Breast epithelium (tissue), 4 donors: ENCODE measurements around the gene SPTAN1. TPM values are rescaled to one million over a fixed set of nuclear protein-coding genes. Genes with fewer than 3 reads are reported as not detected.

Experiments used
- DNase-seq, 2 donors: peaks; one replicate each; pipeline ENCODE4 v3.0.0-alpha.2; 2019; ENCODE audit warnings: low spot score in 2 of 2
- H3K27ac ChIP-seq, 2 donors: fragments of 200-600 bp; sonication (generic) in 1 of 2; one replicate each; pipeline ENCODE4 v1.5.1; 2016 to 2019; ENCODE audit warnings: mild to moderate bottlenecking in 1 of 2
- H3K27me3 ChIP-seq, 2 donors: fragments of 200-600 bp; sonication (generic) in 1 of 2; one replicate each; pipeline versions ENCODE4 v1.5.1 to v1.6.0; 2017 to 2019; ENCODE audit warnings: control low read depth in 1 of 2, mild to moderate bottlenecking in 1 of 2
- H3K36me3 ChIP-seq: fragments of 200-600 bp; one replicate; pipeline ENCODE4 v1.5.1; 2019
- H3K4me1 ChIP-seq, 2 donors: fragments of 200-600 bp; sonication (generic); one replicate each; pipeline ENCODE4 v1.5.1; 2016 to 2019; ENCODE audit warnings: control low read depth in 1 of 2
- H3K4me3 ChIP-seq, 3 donors: fragments of 200-600 bp; sonication (generic); 1 replicate in 2 of 3; 2 replicates in 1 of 3; pipeline ENCODE4 v1.5.1; 2016 to 2019; ENCODE audit warnings: mild to moderate bottlenecking in 3 of 3, moderate library complexity in 2 of 3
- H3K9me3 ChIP-seq, 2 donors: fragments of 200-600 bp; sonication (generic) in 1 of 2; one replicate each; pipeline ENCODE4 v1.5.1; 2016 to 2019; ENCODE audit warnings: control low read depth in 1 of 2
- POLR2A ChIP-seq: fragments of 450-650 bp; IDR thresholded peaks from one replicate; pipeline ENCODE4 v1.6.1; 2016; ENCODE audit warnings: antibody characterized with exemption, mild to moderate bottlenecking, moderate library complexity
- POLR2AphosphoS5 ChIP-seq, 3 donors: sonication (generic); formaldehyde crosslinking; IDR thresholded peaks; one replicate each; pipeline ENCODE4 v1.6.1; 2017; ENCODE audit warnings: antibody characterized with exemption in 3 of 3
- intact Hi-C: fragments of 100-400 bp; cut with DNase I; formaldehyde crosslinking; loops from one replicate; pipeline ENCODE4 v1.15.1; 2023; ENCODE audit warnings: low total_unique reads
- total RNA-seq, 3 donors: library from RNA; depleted of rRNA; stranded (reverse); fragments of >200 nt; gene quantifications; one replicate each; pipeline ENCODE4 v1.1.0, GENCODE V29; 2016
- TF ChIP-seq, protein P1 (sequence below), 3 donors: fragments of 450-650 bp; IDR thresholded peaks; one replicate each; pipeline ENCODE4 v1.5.1; 2016 to 2017; ENCODE audit warnings: antibody characterized with exemption in 3 of 3, mild to moderate bottlenecking in 3 of 3, moderate library complexity in 3 of 3

Gene SPTAN1
- total RNA-seq, 3 donors from 2014 or later: 217 to 264 (median 254) TPM

GRCh38 chr9:128651798-128652197 lies 99.4 kb downstream of the SPTAN1 start:
- Histone ChIP-seq H3K4me3 (no peak overlapping the region), H3K9me3 (no peaks in the 10 kb centered on the region), H3K36me3 (no peaks in the 10 kb centered on the region), H3K4me1 (no peaks in the 10 kb centered on the region), H3K27me3 (no peaks in the 10 kb centered on the region), H3K27ac (no peak overlapping the region)
- DNase-seq: no peak
- TF ChIP-seq POLR2AphosphoS5 (IDR thresholded peaks at IDR 0.05): no peak
- TF ChIP-seq POLR2A: no peak
- TF ChIP-seq, protein P1, sequence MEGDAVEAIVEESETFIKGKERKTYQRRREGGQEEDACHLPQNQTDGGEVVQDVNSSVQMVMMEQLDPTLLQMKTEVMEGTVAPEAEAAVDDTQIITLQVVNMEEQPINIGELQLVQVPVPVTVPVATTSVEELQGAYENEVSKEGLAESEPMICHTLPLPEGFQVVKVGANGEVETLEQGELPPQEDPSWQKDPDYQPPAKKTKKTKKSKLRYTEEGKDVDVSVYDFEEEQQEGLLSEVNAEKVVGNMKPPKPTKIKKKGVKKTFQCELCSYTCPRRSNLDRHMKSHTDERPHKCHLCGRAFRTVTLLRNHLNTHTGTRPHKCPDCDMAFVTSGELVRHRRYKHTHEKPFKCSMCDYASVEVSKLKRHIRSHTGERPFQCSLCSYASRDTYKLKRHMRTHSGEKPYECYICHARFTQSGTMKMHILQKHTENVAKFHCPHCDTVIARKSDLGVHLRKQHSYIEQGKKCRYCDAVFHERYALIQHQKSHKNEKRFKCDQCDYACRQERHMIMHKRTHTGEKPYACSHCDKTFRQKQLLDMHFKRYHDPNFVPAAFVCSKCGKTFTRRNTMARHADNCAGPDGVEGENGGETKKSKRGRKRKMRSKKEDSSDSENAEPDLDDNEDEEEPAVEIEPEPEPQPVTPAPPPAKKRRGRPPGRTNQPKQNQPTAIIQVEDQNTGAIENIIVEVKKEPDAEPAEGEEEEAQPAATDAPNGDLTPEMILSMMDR (IDR thresholded peaks at IDR 0.05): no peak
- intact Hi-C loops: no loop called here

GRCh38 chr9:128653908-128654307 lies 101.5 kb downstream of the SPTAN1 start:
- no peaks in the 10 kb centered on the region for H3K4me1 ChIP-seq
- no peak overlapping the region for H3K4me3 ChIP-seq
- no peak overlapping the region for H3K27ac ChIP-seq
- no peaks in the 10 kb centered on the region for H3K36me3 ChIP-seq
- TF ChIP-seq, protein P1 (IDR thresholded peaks at IDR 0.05): no peak
- TF ChIP-seq POLR2AphosphoS5 (IDR thresholded peaks at IDR 0.05) (no peak), POLR2A (no peak)
- no peaks in the 10 kb centered on the region for H3K27me3 ChIP-seq
- intact Hi-C loops: no loop called here
- H3K9me3 ChIP-seq: no peaks in the 10 kb centered on the region
- DNase-seq: no peak

DNA sequence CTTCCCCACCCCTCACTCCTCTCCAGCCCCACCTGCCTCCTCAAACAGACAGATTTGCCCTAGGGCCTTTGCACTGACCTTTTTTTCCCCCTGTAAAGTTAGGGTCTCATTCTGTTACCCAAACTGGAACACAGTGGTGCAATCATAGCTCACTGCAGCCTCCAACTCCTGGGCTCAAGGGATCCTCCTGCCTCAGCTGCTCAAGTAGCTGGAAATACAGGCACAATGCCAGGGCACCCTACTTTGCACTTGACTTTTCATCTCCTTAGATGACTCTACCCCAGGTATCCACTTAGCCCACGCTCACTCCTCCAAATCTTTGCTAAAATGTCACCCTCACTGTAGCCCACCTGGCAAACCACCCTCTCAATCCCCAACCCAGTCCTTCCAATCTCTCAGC lies 102.1 kb downstream of the SPTAN1 start:
- intact Hi-C loops: no loop called here
- TF ChIP-seq POLR2AphosphoS5 (IDR thresholded peaks at IDR 0.05): no peak
- TF ChIP-seq, protein P1 (IDR thresholded peaks at IDR 0.05): no peak

GRCh38 chr9:128656416-128657343 lies 104.3 kb downstream of the SPTAN1 start, which contains the start of gene DYNC2I2:
DYNC2I2 (minus strand) TSS chr9:128656847; CDS start chr9:128656726, 121 bp downstream.
- intact Hi-C loops: no loop called here
- peak; percentile 30 for TF ChIP-seq POLR2A
- TF ChIP-seq, protein P1 (IDR thresholded peaks at IDR 0.05): peak in 1 of 3 donors; percentile 11
- TF ChIP-seq POLR2AphosphoS5 (IDR thresholded peaks at IDR 0.05): peak; percentile 82 to 86 (median 84)

More for the DNA sequence above, 102.1 kb downstream of the SPTAN1 start:
- Histone ChIP-seq H3K4me3 (no peak overlapping the region), H3K27ac (no peak overlapping the region), H3K9me3 (no peaks in the 10 kb centered on the region), H3K4me1 (no peaks in the 10 kb centered on the region), H3K27me3 (no peaks in the 10 kb centered on the region), H3K36me3 (no peaks in the 10 kb centered on the region)
- no peak for DNase-seq

GRCh38 chr9:128657344-128657704 lies 104.9 kb downstream of the SPTAN1 start:
- Histone ChIP-seq H3K4me1 (no peaks in the 10 kb centered on the region), H3K27ac (peak overlapping the region; percentile 93 to 95), H3K9me3 (no peaks in the 10 kb centered on the region), H3K4me3 (peak overlapping the region; percentile 63 to 87 (median 76)), H3K27me3 (no peaks in the 10 kb centered on the region), H3K36me3 (no peaks in the 10 kb centered on the region)
- DNase-seq: no peak
- intact Hi-C loops: no loop called here
- TF ChIP-seq, protein P1 (IDR thresholded peaks at IDR 0.05): no peak
- TF ChIP-seq POLR2A: no peak
- no peak for TF ChIP-seq POLR2AphosphoS5 (IDR thresholded peaks at IDR 0.05)

More at GRCh38 chr9:128656416-128657343, 104.3 kb downstream of the SPTAN1 start, which contains the start of gene DYNC2I2:
- peak within 1 kb of the TSS; percentile 93 to 95 for H3K27ac ChIP-seq
- no peaks in the 10 kb centered on the region for H3K4me1 ChIP-seq
- H3K36me3 ChIP-seq: no peaks in the 10 kb centered on the region
- peak; percentile 90 to 96 for DNase-seq
- no peaks in the 10 kb centered on the region for H3K27me3 ChIP-seq
- H3K9me3 ChIP-seq: no peaks in the 10 kb centered on the region
- H3K4me3 ChIP-seq: peak within 1 kb of the TSS; percentile 63 to 87 (median 76)
